Measurements from ENCODE around the gene SP2. TPM values are rescaled to one million over a fixed set of nuclear protein-coding genes. Genes with fewer than 3 reads are reported as not detected.

The SP2 gene
- total RNA-seq, 1 donor from 2014 or later, result 0.31 TPM

GRCh38 chr17:47950448-47950847, 54.4 kb downstream of the SP2 start:
- no peak for DNase-seq

DNA sequence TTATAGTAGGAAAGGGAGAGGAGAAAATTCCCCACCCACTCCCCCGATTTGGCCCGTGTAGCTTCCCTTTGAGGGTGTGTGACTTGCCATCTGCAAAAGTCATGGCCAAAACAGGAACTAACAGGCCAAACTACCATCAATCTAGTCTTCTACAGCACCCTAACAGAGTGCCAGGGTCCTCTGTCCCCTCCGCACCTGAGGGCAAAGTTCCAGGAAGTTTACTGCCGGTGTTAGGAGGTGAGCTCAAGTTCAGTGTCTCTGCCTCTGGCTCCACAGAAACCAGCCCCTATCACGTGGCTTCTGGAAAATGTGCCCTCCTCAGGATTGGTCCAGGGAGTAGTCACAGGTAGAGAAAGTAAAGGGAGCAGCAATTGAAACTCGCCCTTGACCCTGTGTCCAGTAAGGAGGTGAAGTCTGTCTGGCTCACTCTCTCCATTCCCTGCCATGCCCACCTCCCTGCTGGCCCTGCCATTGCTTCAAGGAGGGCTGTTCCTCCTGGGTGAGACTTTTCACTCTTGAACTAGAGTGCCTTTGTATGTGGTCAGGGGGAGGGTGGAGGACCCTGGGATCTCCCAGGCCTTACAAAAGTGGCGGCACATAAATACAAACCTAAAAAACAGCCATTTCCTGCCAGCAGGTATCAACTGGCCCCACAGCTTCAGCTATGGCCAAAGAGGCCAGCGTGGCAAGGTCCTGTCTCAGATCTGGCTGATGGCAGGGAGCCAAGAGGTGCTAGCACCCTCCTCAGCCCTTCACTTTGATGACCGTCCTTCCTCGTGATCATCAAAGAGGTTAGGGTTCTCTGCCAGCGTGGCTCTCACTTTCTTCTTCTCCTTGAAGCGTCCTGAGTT, 56.4 kb downstream of the SP2 start:
- no peak for DNase-seq

- DNase-seq, result no peak
Observed at GRCh38 chr17:47953909-47954308, 57.9 kb downstream of the SP2 start.

DNA sequence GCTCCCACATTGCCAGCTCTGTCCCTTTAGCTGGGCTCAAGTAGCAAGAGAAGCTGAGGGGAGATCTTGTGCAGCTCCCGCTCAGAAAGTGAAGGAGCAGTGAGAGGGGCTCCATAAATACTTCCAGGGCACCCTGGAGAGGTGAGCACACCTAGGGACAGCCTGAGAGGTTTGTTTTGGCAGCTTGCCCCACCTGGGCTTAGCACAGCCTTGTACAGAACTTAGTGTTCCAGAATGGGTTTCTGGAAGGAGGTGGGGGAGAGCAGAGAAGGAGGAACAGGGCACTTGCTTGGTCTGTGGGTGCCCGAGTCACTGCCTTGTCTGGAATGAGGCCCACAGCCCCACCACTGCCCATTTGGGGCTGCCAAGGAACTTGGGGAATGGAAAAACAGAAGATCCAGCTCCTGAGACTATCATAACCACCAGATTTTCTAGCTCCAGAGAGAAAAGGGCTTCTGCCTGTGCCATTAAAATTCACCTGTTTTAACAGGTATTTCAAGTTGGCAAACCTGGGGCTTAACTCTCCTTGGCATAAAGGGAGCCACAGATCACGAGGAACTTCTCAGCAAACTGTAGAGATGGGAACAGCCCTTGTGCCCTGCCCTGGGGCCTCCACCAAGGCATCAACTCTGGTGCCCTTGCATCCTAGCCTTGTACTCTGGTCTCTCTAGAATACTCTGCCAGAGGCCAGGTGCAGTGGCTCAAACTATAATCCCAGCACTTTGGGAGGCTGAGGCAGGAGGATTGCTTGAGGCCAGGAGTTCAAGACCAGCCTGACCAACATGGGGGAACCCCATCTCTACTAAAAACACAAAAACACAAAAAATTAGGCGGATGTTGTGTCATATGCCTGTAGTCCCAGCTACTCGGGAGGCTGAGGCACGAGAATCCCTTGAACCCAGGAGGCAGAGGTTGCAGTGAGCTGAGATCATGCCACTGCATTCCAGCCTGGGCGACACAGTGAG, 59.7 kb downstream of the SP2 start:
- DNase-seq, result no peak

DNA sequence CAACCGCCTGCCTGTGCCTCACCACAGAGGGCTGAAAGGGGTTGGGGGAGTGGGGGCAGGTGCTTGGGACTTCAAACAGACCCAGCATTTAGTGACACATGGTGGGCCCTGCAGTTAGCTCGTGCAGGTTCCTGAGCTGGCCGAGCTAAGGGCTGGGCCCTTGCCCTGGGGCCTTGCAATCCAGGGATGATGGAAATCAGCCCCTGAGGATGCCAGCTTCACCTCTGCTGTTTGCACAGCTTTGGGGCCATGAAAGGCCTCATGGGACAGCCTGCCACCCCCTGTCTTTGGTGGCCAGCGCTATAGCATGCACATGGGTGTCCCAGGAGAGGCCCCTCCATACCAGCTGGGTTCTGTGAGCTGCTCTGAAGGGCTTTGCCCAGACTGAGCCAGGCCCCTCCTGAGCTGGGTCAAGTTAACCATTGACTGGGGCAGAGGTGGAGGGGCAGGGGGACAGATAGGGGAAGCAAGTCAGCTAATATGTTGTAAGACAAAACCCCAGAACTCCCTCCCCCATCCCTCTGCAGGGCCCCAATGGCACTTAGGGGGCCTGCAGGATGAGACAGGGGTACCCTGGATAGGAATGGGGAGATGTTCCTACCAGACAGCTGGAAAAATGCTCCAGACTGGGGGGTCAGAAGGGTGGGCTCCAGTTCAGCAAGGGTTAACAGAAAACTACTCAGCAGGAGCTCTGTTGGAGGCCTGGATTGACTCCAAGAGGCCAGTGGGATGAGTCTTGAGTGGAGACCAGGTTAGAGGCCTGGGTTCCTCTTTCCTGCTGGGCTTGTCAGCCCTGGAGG, 61.0 kb downstream of the SP2 start:
- DNase-seq, result no peak

- no peak for DNase-seq
Observed at GRCh38 chr17:47957591-47958490, 61.8 kb downstream of the SP2 start, which contains the start of gene PRR15L. Gene PRR15L, minus strand, starts transcription at chr17:47957883. Its CDS starts 4,649 bp downstream, at chr17:47953234.

GRCh38 chr17:47959825-47960655, 64.0 kb downstream of the SP2 start:
- no peak for DNase-seq

GRCh38 chr17:47961406-47961805, 65.4 kb downstream of the SP2 start:
- no peak for DNase-seq

- DNase-seq, result no peak
Observed at GRCh38 chr17:47962901-47963300, 66.9 kb downstream of the SP2 start.

DNA sequence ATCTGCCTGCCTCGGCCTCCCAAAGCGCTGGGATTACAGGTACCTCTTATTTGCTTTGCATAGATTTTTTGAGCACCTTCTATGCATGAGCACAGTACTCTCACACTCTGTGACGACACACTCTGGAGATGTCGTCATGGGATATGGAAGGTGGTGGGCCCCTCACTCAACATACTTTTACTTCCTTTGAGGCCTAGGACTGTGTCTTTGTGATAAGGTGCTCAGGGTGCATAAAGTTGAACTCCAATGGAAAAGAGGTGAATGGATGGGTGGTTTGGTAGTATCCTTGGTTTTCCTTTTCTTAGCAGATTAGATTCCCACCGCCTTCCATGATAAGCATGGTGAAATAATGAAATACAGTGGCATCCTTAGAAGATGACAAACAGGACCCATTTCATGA, 68.8 kb downstream of the SP2 start:
- no peak for DNase-seq

DNA sequence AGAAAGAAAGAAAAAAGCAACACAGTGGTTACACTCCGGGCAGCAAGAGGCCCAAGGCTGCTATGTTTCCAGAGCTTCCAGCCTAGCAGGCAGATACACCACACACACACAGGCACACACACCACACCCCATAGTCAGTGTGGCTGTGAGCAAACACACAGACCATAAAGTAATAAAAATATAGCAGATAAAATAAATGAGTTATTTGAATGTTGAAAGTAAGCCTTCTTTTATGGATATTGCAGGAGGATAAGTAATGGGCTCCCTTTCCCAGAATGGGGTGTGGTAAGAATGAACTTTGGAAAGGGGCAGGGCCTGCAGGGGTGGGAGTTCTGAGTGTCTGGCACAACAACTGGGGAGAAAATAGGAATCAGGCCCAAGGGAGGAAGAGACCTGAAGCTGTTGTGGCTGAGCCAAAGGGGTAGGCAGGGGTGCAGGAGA, 70.1 kb downstream of the SP2 start:
- no peak for DNase-seq

DNA sequence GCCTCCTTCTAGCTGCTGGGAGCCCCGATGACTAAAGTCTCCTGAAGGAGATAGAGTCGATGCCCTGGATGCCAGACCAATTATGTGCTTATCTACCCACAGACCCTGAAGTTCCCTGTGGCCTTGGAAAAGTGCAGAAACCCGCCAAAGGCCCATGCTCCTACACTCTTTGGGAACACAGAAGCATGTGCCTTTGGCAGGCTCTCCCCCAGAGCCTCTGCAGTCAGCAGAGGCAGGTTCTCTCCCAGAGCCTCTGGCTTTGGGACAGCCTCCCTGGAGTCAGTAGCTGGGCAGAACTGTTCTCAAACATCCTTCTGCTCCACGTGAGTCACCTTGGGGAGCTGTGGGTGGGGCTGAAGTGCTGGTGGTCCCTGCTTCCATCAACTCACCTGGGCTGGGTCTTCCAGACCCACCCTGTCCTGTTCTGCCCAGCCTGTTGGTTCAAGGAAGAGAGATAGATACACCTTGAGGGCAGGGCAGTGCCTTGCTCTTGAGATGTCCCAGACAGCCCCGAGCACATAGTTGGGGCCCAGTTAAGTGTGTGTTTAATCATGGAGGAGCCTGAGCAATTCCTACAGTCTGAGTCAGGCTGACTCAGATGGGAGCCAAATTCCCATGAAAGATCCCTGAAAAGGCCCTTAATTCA, 71.7 kb downstream of the SP2 start:
- DNase-seq, result no peak

DNA sequence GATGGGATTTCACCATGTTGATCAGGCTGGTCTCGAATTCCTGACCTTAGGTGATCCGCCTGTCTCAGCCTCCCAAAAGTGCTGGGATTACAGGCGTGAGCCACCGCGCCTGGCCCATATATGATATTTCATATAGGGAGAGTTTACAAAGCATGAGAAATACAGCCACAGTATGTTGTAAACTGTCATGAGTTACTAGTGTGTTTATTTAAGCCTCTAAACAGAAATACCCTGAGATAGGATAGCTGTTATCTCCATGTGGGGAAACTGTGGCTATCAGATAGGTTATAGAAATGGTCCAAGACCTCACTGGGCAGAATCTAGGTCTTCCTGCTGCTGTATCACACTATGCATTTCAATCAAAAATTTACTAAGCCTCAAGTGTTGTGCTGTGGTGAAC, 72.8 kb downstream of the SP2 start:
- no peak for DNase-seq

DNA sequence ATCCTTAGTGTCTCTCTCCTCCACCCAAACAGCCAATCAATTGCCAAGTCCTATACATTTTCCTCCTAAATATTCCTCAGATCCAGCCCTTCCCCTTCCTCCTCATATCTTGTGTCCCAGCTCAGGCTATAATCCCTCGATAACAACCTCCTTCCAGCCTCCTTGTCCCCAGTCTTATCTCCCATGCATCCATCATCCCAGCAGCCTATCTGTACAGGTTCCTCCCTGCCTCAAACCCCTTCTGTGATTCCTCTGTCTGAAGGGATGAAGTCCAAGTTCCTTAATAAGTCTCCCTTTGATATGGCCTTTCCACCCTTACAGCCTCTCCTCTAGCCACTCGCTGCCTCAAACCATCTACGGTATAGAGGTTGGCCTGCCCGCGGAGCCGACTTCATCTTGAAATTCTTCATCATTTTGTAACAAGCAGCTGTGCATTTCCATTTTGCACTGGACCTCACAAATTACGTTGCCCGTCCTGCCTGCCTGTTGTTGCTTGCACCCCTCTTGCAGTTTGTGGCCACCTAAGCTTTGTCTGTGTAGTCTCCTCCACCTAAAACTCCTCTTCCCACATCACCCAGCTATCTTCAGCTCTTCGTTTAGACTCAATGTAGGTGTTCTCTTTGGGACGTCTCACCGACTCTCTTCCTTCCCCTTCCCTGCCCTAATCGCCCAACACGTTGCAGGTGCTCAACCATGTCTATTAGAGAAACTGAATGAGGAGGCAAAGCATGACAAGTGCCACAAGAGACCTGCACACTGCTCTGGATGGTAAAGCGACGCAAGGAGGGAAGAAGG, 74.1 kb downstream of the SP2 start:
- DNase-seq, result no peak

DNA sequence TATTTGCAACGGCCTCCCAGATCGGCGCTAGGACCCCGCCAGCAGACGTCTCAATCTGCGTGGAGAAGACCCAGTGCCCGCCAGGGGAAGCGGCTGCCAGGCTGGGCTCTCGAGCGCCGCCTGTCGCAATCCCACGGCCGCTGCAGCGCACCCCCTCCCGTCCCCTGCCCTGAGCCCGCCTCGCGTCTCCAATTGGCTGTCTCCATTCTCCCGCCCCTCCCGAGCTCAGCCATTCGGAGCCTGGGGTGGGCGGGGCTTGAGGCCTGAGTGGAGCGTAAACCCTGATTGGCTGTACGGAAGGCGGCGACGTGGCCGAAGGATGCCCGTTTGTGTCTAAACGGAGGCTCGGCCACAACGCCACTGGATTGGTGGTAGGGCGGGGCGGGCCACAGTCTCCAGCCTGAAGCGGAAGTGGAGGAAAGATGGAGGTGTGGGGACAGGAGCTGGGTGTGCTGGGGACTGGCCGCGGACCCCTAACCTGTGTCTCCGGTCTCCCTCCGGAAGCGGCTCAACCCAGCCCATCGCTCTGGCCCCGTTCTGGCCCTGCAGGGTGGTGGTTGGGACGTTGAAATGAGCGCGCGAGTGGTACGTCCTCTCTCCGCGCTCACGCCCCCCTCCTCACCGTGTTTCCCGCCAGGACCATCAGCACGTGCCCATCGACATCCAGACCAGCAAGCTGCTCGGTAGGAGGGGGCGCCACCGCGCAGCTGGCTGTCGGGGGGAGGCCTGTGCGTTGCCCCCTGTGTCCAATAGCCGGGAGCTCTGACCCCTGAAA, 74.9 kb downstream of the SP2 start, which contains the start of gene CDK5RAP3:
Gene CDK5RAP3 (plus strand): TSS at position 389 of the 775 bp plus-strand sequence. CDS start 34 bp downstream, at position 423.
- DNase-seq, result peak; percentile 99

DNA sequence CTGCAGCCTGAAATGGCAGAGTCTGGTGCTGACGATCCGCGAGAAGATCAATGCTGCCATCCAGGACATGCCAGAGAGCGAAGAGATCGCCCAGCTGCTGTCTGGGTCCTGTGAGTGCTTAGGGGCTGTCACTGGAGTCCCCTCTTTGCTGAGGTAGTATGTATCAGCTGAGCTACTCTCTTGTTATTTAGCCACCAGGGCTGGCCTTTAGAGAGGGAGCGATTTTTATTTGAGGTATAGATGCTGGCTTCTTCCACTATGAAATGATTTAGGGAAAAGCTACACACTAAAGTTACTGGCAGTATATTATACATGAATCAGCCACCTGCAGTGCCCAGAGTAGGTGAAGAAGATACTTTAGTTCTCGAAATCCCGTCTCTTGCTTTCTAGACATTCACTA, 77.5 kb downstream of the SP2 start:
- DNase-seq, result no peak

- DNase-seq, result no peak
Observed at GRCh38 chr17:47975189-47975822, 79.3 kb downstream of the SP2 start.
